GM04504 (cell line): ENCODE results near the gene TGFBR2.
"Not testable (repeated sequence)": the region's sequence is repeated elsewhere in the genome, so short reads cannot be mapped to it uniquely, and the experiment has no call there.

Experiments
- DNase-seq: peaks from one replicate; pipeline ENCODE4 v3.0.0-alpha.2; 2012; ENCODE audit warnings: low read depth

TGFBR2 gene

GRCh38 chr3:30658328-30659052 is 52.1 kb downstream of the TGFBR2 start:
- no peak for DNase-seq

DNA sequence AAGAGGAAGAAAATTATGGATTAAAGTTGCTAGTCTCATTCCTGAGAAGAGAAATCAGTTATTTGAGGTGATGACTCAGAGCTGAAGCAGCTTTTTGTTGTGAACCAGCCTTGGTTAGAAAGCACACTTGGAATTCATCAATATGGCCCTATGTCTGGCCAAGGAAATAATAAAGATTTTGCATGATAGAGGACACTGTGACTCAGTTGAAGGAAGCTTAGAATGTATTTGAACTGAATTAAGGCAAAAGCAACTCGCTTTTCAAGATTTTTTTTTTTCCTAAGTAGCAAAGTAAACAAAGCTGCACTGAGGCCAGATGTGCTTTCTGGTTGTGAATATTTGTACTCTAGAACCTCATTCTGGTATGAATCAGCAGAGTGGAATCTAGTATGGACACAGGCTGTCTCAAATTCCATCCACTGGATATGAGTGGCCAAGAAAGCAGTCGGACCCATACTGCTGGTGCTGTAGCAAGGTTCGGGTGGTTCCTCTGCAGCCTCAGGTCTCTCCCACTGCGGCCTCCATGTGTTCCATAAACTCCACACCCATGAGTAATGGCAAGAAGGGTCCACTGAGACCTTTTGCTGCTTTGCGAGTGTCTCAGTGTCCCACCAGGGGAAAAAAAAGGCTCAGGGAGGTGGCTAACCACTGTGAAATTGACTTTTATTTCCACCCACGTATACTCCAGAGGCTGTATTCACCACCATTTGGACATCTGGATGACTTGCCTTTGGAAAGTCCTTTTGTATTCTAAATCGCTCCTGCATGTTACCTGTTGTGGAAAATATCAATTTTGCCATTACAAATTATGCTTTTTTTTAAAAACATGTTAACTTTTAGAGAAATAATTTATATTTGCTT is 53.1 kb downstream of the TGFBR2 start:
- peak; percentile 88 for DNase-seq

DNA sequence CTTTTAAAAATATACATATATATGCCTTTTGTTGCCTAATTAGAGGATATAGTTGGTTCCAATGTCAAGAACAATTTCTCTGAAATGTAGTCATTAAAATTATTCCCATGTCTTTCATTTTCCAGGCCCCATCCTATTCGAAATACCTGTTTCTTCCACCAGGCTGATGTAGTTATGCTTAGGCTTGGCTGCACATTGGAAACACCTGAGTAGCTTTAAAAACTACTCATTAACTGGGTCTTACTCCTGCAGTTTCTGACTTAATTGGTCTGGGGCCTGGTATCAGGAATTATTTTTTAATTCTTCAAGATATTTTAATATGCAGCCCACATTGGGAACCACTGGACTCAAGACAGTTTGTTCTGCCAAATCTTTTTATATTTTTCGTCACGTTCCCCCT is 53.7 kb downstream of the TGFBR2 start:
- no peak for DNase-seq

DNA sequence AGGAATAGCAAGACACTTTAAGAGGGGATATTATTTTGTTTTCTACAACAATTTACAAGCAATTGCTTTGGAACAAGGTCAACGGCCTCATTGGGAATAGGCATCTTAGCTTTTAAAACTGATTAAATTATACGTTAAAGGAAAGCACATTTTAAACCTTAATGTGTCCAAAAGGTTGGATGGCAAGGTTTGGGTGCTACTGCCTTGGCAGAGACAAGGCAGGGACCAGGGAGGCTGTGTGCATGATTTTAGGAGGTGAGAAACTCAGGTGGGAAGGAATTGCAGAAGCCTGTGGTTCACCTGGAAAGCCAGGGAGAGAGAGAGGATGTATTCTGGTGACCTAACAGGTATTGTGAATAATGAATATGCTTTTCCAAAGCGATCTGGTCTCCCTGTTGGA is 54.3 kb downstream of the TGFBR2 start:
- no peak for DNase-seq

DNA sequence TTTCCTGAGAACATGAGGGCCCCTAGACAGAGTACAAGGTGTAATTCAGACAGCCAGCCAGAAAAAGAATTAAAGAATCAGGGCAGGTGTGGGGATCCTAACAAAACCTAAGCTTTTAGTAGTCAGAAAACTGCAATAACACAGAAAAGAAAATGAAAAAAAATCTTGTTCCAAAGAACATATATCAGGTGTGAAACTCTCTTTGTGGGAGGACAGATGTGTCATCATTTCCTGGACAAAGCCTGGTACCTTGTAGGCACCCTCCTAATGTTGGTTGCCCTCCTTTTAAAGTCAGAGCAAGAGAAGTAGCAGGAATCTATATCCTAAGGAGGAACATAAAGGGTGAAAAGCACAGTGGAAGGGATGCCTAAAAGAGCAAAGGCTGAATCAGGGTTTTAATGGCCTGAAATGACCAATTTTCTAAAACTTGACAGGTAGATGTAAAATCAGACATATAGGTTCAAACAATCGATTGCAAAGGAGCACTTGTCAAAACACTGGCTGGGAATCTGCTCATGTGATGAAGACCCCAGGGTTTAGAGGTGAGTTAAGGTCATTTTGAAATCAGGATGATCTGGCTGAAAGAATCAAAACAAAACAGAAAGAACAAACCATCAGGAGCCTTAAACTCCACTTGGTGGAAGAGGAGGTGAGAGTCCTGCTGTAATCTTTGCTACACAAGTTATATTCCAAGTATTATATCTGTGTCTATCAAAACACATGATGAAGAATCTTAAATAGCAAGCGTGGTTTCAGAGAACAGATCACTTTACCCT is 54.9 kb downstream of the TGFBR2 start:
- no peak for DNase-seq

GRCh38 chr3:30662836-30663235 is 56.4 kb downstream of the TGFBR2 start:
- DNase-seq = no peak

DNA sequence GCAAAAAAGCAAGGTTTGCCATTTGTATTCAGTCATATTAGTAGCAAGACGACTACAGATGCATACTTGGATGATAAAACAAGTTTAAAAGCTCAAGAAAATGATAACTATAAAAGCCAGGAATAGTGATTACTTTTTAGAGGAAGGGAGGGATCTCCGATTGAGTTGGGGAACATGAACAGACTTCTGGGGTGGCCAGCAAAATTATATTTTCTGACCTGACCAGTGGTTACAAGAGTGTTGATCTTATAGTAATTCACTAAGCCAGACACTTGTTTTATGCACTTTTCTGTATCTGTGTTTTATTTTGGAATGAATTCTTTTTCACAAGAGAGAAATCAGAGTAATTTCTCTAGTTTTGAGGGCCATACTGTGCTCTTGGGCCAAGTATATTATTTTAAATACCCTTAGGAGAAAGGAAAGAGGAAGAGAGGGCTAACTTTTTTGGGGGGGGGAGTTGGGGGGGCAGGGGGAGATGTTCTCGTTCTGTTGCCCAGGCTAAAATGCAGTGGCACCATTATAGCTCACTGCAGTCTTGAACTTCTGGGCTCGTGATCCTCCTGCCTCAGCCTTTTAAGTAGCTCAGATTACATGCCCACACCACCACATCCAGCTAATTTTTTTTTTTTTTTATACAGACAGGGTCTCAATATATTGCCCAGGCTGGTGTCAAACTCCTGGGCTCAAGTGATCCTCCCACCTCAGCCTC is 57.3 kb downstream of the TGFBR2 start:
- DNase-seq = no peak

DNA sequence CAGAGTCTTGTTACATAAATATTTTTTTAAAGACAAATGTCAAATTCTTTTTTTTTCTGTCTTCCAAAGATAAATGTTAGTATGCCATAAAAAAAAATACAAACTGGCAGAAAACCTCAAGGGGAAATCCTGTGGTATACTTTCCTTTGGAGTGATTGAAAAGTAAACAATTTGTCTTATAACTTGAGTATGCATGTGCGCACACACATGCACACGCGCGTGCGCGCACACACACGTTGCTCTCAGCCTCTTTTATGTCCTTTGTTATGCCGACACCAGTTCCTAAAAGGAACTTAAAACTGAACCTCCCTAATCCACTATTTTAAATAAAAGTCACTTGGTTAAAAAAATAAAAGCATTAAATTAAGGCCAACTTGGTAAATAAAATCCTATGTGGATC is 58.1 kb downstream of the TGFBR2 start:
- DNase-seq = no peak

DNA sequence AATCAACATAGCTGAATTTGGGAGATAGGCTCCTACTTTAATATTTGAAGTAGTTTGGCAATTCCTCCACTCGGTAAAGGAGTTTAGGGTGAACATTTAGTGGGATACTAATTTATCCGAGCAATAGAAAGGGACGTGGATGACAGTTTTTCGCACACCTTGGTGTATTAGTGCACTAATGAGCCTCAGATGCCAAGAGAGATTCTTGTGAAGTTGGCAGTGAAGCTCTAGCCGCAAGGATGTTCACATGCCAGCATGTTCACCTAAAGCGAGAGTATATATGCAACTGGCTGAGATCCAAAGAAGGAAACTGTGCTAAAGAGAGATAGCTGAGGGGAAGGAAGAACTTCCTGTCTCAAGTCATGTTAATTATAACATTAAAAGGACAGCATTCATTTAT is 58.5 kb downstream of the TGFBR2 start:
- DNase-seq = no peak

GRCh38 chr3:30665539-30665938 is 59.1 kb downstream of the TGFBR2 start:
- DNase-seq = no peak

DNA sequence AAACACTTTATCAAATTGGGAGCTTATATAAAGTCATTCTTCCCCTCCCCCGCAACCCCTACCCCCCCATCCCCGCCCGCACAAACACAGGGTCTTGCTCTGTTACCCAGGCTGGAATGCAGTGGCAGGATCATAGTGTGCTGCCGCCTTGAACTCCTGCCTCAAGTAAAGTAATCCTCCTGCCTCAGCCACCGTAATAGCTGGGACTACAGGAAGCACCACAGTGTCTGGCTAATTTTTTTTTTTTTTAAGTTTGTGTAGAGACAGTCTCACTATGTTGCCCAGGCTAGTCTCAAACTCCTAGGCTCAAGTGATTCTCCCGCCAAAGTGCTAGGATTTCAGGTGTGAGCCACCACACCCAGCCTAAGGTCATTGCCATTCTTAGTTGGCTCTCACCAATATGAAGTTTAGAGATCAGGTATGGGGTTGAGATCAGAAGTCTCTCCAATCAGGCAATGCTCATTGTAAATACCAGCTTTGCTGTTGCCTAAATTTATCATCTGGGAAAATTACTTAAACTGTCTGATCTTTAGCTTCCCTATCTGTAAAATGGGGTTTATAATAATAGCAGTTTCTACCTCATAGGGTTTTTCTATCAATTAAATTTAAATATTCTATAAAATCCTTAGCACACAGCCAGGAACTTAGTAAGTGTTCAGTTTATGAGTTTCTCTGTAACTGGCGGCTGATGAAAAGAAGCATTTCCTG is 60.3 kb downstream of the TGFBR2 start:
- DNase-seq = no peak

DNA sequence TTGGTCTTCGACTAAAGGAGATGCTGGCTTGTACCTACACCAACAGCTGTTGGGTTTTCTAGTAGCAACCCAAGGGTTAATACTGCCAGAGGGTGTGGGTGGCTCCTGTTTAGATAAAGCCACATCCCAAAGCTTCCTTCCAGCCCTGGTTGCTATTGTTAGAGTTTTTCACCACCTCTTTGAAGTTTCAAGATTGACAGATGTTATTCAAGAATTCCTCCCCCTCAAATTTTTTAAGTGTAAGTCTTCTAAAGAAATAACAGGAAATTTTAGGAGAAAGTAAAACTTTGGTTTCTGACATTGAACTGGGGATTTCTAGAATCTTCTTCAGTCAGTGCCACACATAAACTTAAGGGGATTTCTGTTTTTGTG is 60.9 kb downstream of the TGFBR2 start:
- no peak for DNase-seq

DNA sequence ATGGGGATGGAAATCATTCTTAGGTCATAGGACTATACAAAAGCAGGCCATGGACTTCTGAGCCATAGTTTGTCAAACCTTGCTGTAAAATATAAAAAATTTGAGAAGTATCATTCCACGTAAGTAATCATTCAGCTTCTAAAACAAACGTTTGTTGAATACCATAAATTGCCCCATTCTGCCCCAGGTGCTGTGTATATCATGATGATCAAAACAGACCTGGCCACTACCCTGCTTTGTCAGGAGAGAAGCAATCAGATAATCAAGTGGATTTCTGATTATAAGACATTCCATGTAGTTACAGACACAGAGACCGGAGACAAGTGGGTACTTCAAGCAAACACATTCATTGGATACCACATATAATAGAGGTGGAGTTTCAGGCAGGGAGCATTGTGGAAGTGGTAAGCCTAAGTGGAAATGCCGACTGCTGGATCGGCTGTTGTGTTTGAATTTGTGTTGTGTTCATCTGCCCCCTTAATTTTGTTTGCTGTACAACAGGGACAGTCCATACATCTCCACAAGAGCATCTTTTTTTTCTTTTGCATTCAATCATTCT is 61.7 kb downstream of the TGFBR2 start:
- DNase-seq = no peak

GRCh38 chr3:30669360-30669934 is 63.0 kb downstream of the TGFBR2 start:
- not testable (repeated sequence) for DNase-seq

- no peak for DNase-seq
These were observed 63.9 kb downstream of the TGFBR2 start for GRCh38 chr3:30670292-30670691.

DNA sequence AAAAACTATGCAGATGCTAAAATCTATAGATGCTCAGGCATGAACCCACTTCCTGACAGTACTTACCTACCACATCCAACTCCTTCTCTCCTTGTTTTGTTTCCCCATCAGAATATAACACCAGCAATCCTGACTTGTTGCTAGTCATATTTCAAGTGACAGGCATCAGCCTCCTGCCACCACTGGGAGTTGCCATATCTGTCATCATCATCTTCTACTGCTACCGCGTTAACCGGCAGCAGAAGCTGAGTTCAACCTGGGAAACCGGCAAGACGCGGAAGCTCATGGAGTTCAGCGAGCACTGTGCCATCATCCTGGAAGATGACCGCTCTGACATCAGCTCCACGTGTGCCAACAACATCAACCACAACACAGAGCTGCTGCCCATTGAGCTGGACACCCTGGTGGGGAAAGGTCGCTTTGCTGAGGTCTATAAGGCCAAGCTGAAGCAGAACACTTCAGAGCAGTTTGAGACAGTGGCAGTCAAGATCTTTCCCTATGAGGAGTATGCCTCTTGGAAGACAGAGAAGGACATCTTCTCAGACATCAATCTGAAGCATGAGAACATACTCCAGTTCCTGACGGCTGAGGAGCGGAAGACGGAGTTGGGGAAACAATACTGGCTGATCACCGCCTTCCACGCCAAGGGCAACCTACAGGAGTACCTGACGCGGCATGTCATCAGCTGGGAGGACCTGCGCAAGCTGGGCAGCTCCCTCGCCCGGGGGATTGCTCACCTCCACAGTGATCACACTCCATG is 65.3 kb downstream of the TGFBR2 start:
- no peak for DNase-seq

GRCh38 chr3:30672287-30672735 is 65.9 kb downstream of the TGFBR2 start:
- DNase-seq = no peak

- no peak for DNase-seq
These were observed 66.6 kb downstream of the TGFBR2 start for GRCh38 chr3:30672959-30673358.

DNA sequence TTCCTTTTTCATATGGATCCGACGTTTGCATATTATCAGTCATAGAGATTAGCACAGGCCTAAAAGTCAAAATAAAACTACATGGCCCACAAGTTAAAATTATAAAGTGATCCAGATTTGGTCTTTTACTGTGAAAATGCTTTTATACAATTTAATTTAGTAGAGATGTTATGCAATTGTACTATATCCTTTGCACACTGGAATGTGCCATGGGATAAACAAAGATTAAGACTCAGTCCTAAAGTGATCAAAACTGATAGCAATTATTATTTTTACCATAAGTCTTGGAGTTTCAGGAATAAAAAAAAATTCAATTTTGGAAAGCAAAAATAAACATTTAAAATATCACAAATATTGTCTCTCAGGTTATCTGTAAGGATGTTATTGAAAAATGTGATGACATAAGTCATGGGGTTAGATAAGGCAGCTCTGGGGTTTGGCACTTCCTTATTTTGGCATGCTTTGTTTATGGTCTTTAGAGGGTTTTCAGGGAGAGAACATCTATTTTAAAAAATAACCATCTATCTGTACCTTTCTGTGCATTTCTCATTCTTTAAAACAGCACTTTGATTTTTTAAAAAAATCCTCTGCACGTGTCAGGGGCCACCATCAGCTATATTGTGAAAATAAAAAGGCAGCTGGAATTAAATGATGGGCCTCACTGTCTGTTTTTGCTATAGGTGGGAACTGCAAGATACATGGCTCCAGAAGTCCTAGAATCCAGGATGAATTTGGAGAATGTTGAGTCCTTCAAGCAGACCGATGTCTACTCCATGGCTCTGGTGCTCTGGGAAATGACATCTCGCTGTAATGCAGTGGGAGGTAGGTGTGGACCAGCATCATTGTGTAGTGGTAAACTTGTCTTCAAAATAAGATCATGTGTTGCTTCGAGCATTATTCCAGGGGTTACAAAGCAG is 67.3 kb downstream of the TGFBR2 start:
- DNase-seq = no peak
